Fibroblast of pulmonary artery (primary cell): Measurements from ENCODE around the gene WRAP53.

Experiments
- DNase-seq: peaks from one replicate; pipeline ENCODE4 v3.0.0-alpha.2; 2010; ENCODE audit warnings: low read depth
- H3K4me3 ChIP-seq: replicated peaks from 2 replicates; pipeline ENCODE4 v1.5.1; 2011; ENCODE audit warnings: low read depth, mild to moderate bottlenecking, control low read depth, low read length, moderate library complexity
- TF ChIP-seq, protein P1 (sequence below): IDR thresholded peaks from 2 replicates; pipeline ENCODE4 v1.5.1; 2011; ENCODE audit warnings: mild to moderate bottlenecking, control low read depth, low read length, inconsistent platforms; ENCODE audit errors: missing control alignments

The WRAP53 gene

DNA sequence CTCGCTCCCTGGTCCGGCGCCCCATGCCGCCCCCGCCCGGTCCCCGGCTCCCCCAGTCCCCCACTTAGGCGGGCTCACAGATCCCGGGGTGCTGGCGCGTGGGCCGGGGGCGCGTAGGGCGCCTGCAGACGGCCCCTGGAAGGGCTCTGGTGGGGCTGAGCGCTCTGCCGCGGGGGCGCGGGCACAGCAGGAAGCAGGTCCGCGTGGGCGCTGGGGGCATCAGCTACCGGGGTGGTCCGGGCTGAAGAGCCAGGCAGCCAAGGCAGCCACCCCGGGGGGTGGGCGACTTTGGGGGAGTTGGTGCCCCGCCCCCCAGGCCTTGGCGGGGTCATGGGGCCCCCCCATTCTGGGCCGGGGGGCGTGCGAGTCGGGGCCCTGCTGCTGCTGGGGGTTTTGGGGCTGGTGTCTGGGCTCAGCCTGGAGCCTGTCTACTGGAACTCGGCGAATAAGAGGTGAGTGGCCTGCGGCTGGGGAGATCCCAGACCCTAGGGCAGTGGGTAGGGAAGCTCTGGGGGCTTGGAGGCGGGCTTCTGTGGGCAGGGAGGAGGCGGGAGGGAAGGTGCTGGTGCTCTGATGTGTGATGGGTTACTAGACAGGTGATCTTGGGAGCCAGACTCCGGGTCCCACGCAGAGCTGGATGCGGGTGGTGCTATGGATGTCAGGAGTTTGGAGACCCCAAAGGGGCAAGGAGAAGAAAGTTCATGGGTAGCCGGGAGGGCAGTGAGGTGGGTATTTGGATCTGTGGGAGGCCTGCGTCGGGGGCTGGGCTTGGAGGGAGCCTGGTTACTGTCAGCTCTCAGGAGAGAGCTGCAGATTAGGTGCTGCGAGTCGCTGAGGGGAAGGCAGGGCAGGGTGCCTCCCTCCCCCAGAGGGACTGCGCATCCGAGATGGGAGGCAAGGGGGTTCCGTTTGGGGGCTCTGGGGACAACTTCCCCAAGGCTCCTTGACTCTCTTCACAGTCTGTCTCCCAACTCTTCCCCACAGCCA is 17.3 kb downstream of the WRAP53 start:
- DNase-seq = no peak
- H3K4me3 ChIP-seq = peak overlapping the region; percentile 54
- TF ChIP-seq, protein P1, sequence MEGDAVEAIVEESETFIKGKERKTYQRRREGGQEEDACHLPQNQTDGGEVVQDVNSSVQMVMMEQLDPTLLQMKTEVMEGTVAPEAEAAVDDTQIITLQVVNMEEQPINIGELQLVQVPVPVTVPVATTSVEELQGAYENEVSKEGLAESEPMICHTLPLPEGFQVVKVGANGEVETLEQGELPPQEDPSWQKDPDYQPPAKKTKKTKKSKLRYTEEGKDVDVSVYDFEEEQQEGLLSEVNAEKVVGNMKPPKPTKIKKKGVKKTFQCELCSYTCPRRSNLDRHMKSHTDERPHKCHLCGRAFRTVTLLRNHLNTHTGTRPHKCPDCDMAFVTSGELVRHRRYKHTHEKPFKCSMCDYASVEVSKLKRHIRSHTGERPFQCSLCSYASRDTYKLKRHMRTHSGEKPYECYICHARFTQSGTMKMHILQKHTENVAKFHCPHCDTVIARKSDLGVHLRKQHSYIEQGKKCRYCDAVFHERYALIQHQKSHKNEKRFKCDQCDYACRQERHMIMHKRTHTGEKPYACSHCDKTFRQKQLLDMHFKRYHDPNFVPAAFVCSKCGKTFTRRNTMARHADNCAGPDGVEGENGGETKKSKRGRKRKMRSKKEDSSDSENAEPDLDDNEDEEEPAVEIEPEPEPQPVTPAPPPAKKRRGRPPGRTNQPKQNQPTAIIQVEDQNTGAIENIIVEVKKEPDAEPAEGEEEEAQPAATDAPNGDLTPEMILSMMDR = no peak

DNA sequence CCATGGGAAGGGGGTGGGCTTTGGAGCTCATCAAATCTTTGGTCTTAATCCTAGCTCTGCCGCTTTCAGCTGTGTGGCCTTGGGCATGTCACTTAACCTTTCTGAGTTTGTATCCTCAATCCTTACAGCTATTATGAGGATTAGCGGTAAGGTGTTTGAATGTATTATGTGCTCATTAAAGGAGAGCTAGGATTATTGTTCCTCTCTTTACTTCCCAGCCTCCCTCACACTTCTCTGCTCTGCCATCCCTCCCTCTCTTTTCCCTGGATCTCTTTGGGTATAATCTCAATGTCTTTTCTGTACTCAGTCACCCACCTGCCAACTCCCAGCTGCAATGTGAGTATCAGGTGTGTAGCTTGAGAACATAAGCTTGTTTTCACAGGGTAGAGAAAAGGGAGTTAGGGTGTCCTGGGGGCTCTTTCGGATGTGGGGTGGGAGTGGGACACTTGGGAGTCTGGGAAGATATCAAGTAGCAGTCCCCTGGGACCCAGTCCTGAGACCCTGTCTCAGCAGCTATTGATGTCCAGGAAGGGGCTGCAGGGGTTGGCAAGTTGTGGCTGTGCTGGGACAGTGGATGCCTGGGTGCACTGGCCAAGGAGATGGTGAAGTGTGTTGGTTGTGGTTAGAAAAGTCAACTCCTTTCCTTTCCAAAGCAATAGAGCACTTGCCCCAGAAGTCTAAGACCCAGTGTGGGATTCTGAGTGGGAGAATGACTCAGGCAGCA is 18.5 kb downstream of the WRAP53 start:
- TF ChIP-seq, protein P1 = no peak
- no peak overlapping the region for H3K4me3 ChIP-seq
- no peak for DNase-seq

DNA sequence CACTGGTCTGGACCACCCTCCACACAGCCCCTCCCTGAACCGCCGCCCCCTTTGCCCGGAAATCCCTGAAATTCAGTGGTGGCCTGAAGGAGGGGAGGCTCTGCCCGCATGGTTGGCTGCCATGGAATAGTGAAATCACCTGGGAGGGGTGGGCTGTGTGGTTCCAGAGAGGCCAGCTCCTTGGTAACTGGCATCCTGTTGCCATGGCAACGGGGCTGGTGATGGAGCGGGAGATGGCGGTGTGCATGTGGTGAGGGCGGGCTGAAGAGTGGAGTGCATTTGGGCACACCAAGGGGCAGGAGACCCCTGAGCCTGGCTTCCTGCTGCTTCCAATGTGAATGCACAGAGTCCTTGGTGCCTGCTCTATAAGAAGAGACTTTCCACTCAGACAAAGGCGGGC is 19.2 kb downstream of the WRAP53 start:
- TF ChIP-seq, protein P1 = no peak
- no peak for DNase-seq
- H3K4me3 ChIP-seq = no peak overlapping the region

- TF ChIP-seq, protein P1 = no peak
- no peak overlapping the region for H3K4me3 ChIP-seq
- no peak for DNase-seq
Measured at GRCh38 chr17:7707858-7708750, 19.8 kb downstream of the WRAP53 start.

GRCh38 chr17:7709031-7709430 is 20.8 kb downstream of the WRAP53 start:
- no peak for DNase-seq
- TF ChIP-seq, protein P1 = no peak
- no peak overlapping the region for H3K4me3 ChIP-seq

DNA sequence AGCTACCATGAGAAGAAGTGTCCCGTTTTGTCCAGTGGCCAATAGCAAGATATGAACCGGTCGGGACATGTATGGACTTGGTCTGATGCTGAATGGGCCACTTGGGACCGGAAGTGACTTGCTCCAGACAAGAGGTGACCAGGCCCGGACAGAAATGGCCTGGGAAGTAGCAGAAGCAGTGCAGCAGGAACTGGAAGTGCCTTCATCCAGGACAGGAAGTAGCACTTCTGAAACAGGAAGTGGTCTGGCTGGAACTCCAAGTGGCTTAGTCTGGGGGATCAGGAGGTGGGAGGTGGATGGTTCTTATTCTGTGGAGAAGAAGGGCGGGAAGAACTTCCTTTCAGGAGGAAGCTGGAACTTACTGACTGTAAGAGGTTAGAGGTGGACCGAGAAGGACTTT is 22.0 kb downstream of the WRAP53 start:
- TF ChIP-seq, protein P1 = no peak
- no peak for DNase-seq
- H3K4me3 ChIP-seq = no peak overlapping the region
